Endothelial cell of umbilical vein (primary cell): Measurements from ENCODE around the gene SIGLECL1.

Source experiments
- CTCF ChIP-seq, 2 donors: IDR thresholded peaks; 1 replicate in 1 of 2; 2 replicates in 1 of 2; pipeline ENCODE4 v1.5.1; 2011; ENCODE audit warnings: low read length in 2 of 2, mild to moderate bottlenecking in 2 of 2, moderate library complexity in 2 of 2, control low read depth in 1 of 2, inconsistent platforms in 1 of 2, low read depth in 1 of 2; ENCODE audit not compliant: insufficient read depth in 1 of 2; ENCODE audit errors: extremely low read depth in 1 of 2
- EZH2 ChIP-seq: IDR thresholded peaks from 2 replicates; pipeline ENCODE4 v1.6.1; 2012; ENCODE audit warnings: borderline replicate concordance, low read depth, mild to moderate bottlenecking, moderate library complexity, low read length, inconsistent platforms; ENCODE audit not compliant: severe bottlenecking
- POLR2A ChIP-seq: IDR thresholded peaks from 2 replicates; pipeline ENCODE4 v1.6.1; 2012; ENCODE audit warnings: low read depth, mild to moderate bottlenecking, control low read depth, low read length
- POLR2AphosphoS5 ChIP-seq: IDR thresholded peaks from 2 replicates; pipeline ENCODE4 v1.6.1; 2012; ENCODE audit warnings: low read depth, mild to moderate bottlenecking, control low read depth, low read length, moderate library complexity; ENCODE audit not compliant: insufficient read depth

GRCh38 chr19:51297406-51297805, 46.5 kb downstream of the SIGLECL1 start:
- TF ChIP-seq CTCF (IDR thresholded peaks at IDR 0.05; ENCODE audit: extremely low read depth in 1 of 2, insufficient read depth in 1 of 2, low read depth in 1 of 2, low read length in 2 of 2) = no peak
- TF ChIP-seq POLR2AphosphoS5 = no peak
- no peak for TF ChIP-seq POLR2A
- no peak for TF ChIP-seq EZH2
